Measurements from ENCODE around the gene CYP11A1.
"Not testable (repeated sequence)": the region's sequence is repeated elsewhere in the genome, so short reads cannot be mapped to it uniquely, and the experiment has no call there.

CYP11A1 gene

DNA sequence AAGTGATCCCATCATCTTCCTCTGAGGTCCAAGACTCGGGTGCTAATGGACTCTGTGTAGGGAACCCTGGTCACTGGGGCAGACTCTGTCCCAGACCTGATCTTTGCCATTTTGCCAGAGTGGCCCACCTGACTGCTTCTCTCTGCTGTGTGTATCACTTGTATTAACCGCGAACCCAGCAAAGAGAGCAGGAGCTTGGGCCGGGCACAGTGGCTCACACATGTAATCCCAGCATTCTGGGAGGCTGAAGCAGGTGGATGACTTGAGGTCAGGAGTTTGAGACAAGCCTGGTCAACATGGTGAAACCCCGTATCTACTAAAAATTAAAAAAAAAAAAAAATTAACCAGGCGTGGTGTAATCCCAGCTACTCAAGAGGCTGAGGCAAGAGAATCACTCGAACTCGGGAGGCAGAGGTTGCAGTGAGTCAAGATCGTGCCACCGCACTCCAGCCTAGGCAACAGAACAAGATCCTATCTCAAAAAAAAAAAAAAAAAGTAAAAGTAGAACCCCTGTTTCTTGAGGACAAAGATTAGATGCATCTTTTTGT lies 32.9 kb upstream of the CYP11A1 start:
- no peak for DNase-seq

DNA sequence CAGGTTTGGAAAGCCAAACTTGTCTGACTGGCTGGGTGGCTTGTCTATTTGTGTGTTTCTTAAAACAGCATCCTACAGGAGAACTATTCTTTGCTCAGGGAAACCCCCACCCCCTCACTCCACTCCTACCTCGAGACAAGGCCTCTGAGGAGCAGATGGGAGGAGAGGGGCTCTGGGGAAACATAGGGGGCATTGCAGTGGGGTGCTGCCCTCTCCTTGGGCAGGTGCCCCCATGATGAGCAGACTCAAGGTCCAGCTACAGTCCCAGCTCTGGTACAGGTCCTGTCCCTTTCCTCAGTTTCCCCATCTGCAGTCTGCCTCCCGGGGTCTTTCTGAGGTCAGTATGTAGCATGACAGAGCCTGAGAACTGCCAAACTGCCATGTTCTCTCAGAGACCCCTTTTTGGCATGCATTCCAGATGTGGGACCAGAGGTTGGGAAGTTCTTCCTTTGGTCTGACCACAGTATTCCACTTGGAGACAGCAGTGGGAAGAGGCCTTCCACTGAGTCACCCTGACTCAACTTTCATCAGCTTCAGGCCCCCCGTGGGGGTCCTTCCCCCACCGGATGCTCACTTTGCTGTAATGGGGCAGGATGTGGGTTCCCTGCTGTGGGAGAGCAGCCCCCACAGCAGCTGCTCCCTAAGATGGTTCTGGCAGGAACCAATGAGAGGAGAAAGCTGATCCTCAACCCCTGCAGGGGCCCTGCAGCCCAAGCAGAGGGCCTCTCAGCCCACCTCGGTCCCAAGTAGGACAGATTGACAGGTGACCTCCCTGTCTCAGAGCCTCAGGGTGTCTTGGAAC lies 32.3 kb upstream of the CYP11A1 start:
- peak; percentile 91 for DNase-seq

DNA sequence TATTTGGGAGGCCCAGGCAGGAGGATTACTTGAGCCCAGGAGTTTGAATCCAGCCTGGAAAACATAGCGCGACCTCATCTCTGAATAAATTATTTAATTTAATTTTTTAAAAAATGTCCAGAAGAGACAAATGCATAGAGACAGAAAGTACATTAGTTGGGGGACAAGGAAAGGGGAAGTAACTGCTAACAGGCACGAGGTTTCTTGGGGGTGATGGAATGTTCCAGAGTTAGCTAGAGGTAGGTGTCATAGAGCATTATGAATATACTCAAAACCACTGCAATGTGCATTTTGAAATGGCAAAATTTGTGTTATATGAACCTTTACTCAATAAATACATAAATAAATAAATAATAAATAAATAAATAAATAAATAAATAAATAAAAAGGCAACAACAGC lies 31.7 kb upstream of the CYP11A1 start:
- no peak for DNase-seq

DNA sequence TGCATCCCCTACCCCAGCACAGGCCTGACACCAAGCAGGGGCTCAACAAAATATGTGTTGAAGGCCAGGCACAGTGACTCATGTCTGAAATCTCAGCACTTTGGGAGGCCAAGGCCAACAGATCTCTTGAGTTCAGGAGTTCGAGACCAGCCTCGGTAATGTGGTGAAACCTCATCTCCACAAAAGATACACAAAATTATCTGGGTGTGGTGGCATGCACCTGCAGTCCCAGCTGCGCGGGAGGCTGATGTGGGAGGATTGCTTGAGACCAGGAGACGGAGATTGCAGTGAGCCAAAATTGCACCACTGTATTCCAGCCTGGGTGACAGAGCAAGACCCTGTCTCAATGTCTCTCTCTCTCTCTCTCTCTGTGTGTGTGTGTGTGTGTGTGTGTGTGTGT lies 30.7 kb upstream of the CYP11A1 start:
- no peak for DNase-seq

DNA sequence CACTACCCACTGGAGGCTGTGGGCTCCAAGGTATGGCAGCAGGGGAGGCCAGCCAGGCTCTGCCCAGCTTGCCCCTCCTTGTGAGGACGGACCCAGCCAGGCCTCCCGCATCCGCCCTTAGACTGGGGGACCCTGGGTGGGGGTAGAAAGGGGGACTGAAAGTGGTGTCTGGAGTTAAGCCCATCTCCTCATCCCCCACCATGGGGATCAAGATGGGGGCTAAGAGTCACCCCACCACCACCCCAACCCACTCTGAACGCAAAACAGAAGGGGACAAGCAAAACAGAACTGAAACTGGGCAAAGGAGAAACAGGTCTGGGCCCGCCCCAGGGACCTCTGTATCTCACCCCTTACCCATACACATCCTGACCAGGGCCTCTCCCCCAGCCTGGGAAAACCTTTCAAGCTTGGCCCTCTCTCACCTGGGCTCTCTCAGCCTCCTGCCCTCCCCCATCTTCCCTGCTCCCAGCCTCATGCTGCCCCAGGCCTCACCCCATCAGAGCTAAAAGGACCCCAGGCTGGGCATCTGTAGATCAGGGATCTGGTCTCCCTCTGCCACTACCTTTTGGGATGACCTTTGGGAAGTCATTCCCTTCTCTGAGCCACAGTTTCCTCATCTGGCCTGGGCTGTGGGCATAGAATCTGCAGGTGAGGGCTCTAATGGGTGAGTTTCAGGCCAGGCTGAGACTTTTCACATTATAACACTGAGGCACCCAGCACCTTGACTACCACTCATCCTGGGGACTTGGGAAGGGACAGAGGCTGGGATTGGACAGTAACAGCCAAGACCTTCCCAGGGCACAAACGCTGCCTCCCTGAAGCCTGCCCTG lies 30.0 kb upstream of the CYP11A1 start:
- no peak for DNase-seq

DNA sequence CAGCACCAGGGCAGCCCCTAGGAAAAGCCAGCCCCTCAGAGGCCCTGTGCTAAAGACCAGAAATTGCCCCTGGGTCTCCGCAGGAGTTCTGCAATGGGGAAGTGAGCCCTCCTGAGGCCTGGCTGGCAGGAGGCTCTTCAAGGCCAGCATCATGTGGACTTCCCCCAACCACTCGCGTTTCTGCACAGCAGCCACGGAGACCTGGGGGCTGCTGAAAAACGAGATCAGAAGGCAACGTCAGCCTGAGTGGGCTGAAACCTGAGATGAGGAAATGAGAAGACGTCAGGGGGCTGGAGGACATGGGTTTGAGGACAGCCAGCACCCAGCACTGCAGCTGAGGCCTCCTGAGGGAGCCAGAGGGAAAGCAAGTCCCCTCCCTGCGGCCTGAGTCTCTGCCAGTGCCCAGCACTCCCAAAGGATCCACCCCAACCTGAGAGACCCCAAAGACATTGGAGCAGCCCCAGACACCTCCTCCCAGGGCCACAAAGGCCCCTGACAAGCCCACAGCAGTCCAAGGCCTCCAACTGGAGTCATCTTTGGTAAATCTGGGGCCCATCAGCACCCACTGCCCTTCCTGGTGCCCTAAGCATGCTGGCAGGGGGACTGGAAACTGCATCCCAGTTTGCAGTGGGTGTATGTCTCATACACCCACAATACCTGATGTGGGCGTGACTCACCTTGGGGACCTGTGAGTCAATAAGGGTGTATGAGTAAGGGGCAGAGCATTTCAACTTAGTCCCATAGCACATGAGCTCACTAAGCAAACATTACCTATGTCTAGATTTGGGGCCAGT lies 29.2 kb upstream of the CYP11A1 start:
- DNase-seq: peak; percentile 86

DNA sequence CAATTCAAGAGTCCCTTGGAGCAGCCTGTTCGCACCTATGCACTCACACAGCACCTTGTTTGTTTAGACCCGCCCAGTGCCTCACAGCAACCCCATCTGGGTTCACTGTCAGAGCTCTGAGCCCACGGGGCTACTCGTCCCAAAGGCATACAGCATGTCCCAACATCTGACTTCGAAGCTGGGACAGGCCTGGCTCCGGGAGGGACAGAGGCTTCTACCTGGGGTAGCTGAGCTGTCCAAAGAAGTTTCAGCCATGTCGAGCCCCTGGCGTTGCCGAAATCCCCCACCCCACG lies 28.6 kb upstream of the CYP11A1 start:
- DNase-seq: no peak

DNA sequence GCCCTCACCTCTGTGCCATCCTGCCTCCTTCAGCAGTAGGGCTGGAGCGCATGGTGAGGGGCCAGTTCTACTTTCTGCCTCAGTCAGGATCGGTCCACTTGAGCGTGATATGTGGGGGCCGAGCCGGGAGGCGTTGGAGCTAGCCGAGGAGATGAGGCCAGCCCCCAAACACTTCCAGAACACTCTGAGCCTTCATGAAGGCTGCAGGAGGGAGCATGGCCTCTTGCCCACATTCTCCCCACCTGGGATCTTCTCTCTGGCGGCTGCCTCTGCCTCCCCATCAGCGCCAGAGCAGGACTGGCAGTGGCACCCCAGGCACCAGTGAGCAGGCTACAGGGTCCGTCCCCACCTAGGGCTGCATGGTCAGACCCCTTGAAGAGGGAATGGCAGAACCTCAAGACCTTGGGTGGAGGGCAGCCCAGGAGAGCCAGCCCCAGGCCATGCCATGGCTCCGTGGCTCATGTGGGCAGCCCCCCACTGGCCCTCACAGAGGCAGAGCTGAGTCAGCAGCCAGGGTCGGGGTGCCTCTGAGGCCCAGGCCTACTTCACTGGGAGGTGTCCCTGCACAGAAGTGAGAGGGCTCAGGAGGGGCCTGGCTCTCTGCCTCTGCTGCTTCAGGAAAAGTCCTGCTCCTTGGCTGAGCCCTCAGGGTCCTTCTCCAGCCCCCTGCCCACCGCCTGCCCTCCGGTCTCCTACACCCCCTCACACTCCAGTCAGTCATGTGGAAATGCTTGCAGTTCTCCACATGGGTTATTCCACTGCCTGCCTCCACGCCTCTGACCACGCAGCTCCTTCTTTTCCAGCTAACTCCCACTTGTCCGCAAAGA lies 28.1 kb upstream of the CYP11A1 start:
- DNase-seq: no peak

DNA sequence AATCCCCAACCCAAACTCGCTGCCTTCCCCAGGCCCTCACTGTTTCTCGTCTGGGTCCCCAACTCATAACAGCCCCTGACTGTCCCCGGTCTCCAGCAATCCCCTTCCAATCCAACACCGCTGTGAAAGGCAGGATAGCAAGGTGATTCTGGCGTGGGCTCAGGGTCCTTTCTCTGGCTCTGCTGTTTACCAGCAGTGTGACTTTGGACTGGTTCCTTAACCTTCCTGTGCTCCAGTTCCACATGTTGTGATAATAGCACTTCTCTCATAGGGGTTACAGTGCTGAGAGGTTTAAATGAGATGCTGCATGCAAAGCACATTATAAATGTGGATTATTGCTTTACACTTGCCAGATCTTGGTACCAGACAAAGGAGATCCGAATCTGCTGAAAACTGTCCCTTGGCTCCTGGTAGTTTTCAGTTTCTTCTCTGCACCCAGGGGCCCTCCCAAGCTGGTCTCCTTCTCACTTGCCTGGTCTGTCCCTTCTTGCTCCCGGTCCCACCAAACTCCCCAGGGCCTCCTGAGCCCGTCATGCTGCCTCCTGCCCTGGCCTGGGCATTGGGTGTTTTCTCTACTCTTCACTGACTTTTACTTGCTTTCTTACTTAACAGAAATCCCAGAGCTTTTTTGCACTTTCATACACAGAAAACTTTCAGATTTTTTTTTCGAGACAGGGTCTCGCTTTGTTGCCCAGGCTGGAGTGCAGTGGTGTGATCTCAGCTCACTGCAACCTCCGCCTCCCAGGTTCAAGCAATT lies 26.8 kb upstream of the CYP11A1 start:
- DNase-seq: no peak

DNA sequence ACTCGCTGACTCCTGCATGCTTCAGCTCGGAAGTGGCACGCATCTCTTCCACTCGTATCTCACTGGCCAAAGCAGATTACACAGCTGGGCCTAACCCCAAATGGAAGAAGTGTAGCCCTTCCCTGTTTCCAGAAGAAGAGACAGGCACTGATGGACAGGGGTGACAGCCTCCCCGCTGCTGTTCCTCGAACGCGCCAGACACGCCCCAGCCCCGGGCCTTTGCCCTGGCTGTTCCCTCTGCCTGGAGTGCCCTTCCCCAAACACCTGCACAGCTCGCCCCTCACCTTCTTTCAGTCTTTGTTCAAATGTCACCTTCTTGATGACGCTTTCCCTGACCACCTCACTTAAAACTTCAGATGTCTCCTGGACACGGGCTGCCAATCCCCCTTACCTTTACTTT lies 26.0 kb upstream of the CYP11A1 start:
- no peak for DNase-seq

DNA sequence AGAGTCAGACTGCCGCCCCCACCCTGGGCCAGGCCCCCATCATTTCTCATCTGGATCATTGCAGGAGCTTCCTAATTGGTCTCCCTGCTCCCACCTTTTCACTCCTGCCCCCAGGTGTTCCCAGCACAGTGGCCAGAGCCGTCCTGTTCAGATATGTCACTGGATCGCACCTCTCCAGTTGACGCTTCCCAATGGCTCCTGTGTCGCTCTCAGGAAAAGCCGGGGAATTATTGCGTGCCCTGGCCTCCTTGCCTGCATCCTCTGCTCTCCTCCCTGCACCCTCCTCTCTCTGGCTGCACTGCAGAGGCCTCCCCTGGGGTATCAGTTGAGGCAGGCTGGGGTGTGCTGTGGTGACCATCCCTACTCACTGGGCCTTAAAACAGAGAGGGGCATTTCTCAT lies 25.5 kb upstream of the CYP11A1 start:
- DNase-seq: no peak

DNA sequence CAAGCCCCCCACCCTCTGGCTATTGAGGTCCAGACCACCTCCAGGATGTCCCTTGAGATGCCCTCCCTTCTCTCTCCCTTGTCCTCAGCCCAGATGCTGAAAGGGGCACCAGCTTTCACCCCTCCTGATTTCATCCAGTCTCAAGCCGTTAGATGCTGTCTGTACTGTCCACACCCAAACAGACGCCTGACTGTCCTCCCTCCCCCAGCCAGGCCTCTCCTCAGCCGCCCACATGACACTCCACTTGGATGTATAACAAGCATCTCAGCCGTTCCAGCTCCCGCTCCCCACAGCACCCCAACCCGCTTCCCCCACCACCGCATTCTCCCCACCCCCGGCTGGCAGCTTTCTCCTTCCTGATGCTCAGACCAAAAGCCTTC lies 25.0 kb upstream of the CYP11A1 start:
- DNase-seq: peak; percentile 63

DNA sequence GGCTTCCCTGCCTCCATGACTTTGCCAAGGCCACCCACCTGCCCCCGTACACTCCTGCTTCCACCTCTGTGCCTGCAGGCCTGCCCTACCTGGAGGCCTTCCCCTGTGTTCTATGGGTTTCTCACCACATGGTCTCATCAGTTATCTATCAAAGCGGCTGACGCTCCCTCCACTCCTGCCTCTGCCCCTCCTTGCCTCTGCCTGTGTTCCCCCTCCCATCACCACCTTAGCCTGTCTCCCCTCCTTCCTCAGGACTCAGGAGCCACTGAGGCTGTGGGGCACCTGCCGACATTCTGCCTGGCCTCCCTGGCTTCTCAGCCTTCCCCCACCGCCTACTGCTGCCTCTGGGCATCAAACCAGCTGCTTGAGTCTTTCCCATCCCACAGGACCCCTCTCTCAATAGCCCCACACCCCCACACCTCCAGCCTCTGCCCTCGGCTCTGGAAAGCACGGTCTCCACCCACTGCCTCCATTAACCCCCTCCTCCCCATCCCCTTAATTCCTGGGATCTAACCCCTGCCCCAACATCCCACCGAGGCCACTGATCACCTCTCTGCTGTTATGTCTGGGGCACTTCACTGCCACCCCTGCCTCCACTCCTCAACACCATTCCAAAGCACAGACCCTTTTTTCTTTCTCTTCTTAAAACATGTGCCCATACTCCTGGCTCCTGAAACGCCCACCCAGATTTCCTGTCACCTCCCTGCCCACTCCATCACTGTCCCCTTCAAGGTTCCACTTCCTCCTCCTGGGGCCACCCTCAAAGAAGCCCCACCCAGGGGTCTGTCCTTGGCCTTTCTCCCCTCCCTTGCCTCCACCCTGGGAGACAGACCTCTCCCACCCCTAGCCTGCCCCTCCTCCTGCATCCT lies 24.4 kb upstream of the CYP11A1 start:
- DNase-seq: no peak

DNA sequence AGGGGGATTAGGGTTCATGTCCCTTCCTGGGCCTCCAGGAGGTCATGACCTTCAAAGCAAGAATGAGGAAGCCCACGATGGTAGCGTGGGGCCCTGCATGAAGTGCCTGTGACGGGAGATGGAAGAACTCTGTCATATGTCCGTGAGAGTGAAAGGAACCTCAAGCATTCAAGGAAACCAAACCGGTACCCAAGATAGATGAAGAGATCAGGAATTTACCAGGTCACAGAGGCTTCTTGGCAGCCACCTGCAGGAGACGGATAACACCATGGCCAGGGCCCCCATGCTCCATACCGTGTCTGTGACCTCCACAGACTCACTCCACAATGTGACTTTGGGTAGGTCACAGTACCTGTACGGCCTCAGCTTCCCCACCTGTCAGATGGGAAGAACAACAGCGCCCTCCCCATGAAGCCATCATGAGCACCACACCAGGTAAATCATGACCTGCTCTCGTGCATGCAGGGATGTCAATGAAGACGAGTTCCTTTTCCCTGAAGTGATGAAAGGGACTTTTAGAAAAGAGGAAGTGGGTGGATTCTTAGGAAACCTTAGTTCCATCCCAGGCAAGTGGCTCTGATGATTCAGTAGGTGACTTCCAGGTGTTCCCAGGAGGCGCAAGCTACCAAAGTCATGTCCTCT lies 23.3 kb upstream of the CYP11A1 start:
- DNase-seq: no peak

DNA sequence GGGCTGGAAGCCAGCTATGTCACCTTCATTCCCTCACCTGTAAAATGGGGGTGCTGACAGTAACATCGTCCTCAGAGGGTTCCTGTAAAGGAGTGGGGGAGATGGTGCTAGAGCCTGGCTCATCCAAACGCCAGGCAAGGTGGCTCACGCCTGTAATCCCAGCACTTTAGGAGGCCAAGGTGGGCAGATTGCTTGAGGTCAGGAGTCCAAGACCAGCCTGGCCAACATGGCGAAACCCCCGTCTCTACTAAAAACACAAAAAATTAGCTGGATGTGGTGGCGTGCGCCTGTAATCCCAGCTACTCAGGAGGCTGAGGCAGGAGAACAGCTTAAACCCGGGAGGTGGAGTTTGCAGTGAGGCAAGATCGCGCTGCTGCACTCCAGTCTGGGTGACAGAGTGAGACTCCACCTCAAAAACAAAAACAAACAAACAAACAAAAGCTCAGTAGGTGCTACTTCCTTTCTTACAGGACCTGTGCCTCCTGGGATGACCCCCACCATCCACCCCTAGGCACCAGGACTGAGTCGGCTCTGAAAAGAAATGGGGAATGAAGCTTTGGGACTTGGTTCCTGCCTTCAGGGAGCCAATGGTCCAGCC lies 22.7 kb upstream of the CYP11A1 start:
- not testable (repeated sequence) for DNase-seq

DNA sequence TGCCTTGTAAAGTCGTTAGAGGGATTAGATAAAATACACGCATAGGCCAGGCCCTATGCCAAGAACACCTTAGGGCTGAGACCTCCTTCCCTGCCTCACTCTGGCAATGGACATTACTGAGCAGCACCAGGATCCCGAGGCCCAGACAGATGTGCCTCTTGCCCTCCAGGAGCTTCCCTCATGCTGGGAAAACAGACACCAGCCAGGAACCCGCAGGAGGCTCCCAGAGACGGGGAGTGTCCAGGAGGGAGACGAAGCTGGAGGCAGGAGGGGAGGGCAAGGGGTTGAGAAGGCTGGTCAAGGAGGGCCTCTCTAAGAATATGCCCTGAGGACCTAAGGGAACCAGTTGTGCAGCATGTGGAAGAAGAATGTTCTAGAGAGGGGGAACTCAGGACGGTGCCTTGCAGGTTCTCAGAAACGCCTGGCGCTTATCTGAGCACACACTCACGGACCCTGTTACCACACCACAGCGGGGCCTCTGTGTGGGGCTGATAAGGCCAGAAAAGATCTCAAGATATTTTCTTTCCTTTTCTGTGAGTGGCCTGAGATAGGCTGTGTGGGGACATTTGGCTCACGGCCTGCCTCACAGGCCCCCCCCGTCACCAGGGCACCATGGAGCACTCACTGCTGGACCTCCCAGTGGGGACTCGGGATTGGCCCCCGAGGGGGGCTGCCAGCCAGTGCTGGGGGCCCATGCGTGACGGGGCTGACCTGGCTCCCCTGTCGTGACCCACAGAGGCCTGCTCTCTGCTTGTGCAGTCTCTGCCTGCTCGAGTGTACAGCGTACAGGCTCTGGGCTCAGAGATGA lies 22.0 kb upstream of the CYP11A1 start:
- no peak for DNase-seq

DNA sequence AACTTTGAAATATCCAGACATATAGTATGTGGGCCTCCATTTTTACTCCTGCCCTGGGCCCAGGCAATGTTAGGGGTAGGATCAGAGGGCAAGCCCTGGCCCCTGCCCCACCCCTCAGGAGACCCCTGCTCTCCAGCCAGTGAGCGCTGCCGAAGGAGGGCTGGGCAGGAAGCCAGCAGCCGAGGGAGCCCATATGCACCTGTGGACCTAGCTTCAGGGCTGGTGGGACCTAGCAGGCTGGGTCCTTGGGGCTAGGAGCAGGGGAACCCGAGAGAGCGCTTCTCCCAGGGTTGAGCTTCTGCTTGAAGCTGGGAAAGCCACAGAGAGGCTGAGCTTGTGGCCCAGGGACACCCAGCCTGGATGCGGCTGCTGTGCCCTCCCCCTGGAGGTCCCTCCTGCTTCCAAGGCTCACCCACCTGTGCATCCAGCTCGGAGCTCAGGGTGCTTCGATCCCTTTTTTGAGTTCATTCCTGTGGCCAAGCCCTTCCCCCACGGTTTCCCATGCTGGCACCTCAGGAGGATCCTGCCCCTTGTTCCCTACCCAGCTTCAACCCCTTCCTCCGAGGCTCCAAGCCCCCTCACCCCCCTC lies 21.0 kb upstream of the CYP11A1 start:
- no peak for DNase-seq

DNA sequence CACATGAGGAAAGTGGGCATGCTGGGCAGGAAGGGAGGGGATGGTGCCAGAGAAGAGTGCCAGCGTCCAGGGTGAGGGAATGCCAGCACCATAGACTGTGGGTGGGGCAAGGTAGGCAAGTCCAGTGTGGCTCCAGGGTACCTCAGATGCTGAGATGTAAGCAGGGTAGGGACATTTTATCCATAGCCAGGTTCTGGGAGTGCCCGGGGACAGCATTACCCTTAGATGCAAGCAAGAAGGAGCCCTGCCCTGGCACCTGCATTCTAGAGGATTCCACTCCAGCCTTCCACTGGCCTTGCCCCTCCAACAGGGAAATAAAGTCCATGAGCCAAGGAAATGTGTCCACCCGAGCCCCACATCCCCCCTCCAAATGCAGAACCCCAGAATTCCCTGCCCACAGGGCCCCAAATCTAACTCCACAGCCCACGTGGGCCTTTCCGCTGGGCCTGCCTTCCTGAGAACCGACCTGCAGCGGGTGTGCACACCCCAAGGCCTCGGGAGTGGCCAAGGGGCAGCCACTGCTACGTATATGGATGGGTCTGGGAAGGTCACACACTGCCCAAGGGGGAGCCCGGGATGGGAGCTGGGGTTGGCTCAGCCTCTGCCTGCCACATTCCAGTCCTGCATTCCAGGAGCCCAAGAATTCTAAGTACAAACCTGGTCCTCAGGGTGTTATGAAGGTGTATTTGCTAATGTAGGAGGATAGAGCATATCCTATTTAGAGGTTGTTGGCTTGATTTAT lies 20.3 kb upstream of the CYP11A1 start:
- no peak for DNase-seq

All from fibroblast of skin of right quadriceps (primary cell).